ENCODE results near the gene GAS1. TPM values are rescaled to one million over a fixed set of nuclear protein-coding genes. Genes with fewer than 3 reads are reported as not detected.

Gene GAS1
- total and polyA plus RNA-seq, 2 of the 4 experiments (the other 2 are of a cell fraction): 1.8 to 2.2 TPM

GRCh38 chr9:86971742-86972141 lies 24.4 kb upstream of the GAS1 start:
- no peak overlapping the region for H3K56ac ChIP-seq (ENCODE audit: extremely low read depth, insufficient read depth, low read length)
- peaks cover 1% of the 10 kb centered on the region; the same call in 1 of the 2 replicates for H3K9me1 ChIP-seq (ENCODE audit: insufficient read depth, low read length)
- H2BK5ac ChIP-seq (ENCODE audit: low read depth, low read length, poor library complexity, severe bottlenecking): no peak overlapping the region
- no peak overlapping the region for H2BK20ac ChIP-seq (ENCODE audit: low read depth, low read length)
- H3K4me2 ChIP-seq (ENCODE audit: low read depth, low read length): no peak overlapping the region
- H2AK9ac ChIP-seq (replicated peaks; ENCODE audit: low read depth, low read length, poor library complexity): no peak overlapping the region
- DNase-seq: no peak
- in situ Hi-C loops (cut with MboI; ENCODE audit: low sequenced_read_pairs) (no loop called here), intact Hi-C loops (cut with micrococcal nuclease) (no loop called here), dilution Hi-C loops (cut with HindIII; ENCODE audit: low sequenced_read_pairs, unreplicated experiment) (no loop called here)
- no peak overlapping the region for H4K8ac ChIP-seq (ENCODE audit: low read depth in 2 of 2, low read length in 2 of 2)
- ChIA-PET POLR2A (ENCODE audit: unreplicated experiment) (no interaction called here), CTCF (interaction anchor here (1.0 kb wide), 1 partner anchor 538 kb away, joined by 3 read pairs; no protein-coding TSS in a partner anchor)
- H3K36me3 ChIP-seq (ENCODE audit: control insufficient read depth, insufficient read depth, low read length): no peaks in the 10 kb centered on the region
- no peak overlapping the region for H2BK120ac ChIP-seq (ENCODE audit: low read depth, low read length)
- H2AK5ac ChIP-seq (ENCODE audit: low read depth, low read length): no peak overlapping the region
- H3K14ac ChIP-seq (replicated peaks; ENCODE audit: low read depth, low read length): no peak overlapping the region
- H4K20me1 ChIP-seq (ENCODE audit: insufficient read depth, low read length): no peaks in the 10 kb centered on the region
- H2AFZ ChIP-seq (replicated peaks; ENCODE audit: low read length, poor library complexity): no peak overlapping the region
- H4K5ac ChIP-seq (ENCODE audit: low read depth, low read length): no peak overlapping the region
- no peak for ATAC-seq (ENCODE audit: low read depth)
- H3K4me3 ChIP-seq (ENCODE audit: insufficient read depth, low read depth, low read length): no peak overlapping the region
- H3K9ac ChIP-seq (ENCODE audit: low read depth, low read length): no peak overlapping the region
- peaks cover 5% of the 10 kb centered on the region for H3K4me1 ChIP-seq (ENCODE audit: control insufficient read depth, insufficient read depth, low read length)
- TF ChIP-seq BHLHE40 (IDR thresholded peaks at IDR 0.05; ENCODE audit: low read depth, low read length) (no peak), RCOR1 (IDR thresholded peaks at IDR 0.05; ENCODE audit: insufficient replicate concordance, low read length) (no peak), CHD1 (IDR thresholded peaks at IDR 0.05; ENCODE audit: low read depth, low read length) (no peak), RAD21 (IDR thresholded peaks at IDR 0.05; ENCODE audit: low read length) (no peak), MAZ (IDR thresholded peaks at IDR 0.05; ENCODE audit: borderline replicate concordance, low read depth, low read length) (no peak), CEBPB (IDR thresholded peaks at IDR 0.05; ENCODE audit: low read depth, low read length) (no peak), MAFK (IDR thresholded peaks at IDR 0.05; ENCODE audit: low read depth, low read length) (no peak), NFE2L2 (IDR thresholded peaks at IDR 0.05; ENCODE audit: low read depth, low read length) (no peak), SMC3 (IDR thresholded peaks at IDR 0.05; ENCODE audit: low read depth, low read length) (no peak)
- no peaks in the 10 kb centered on the region for H3K79me1 ChIP-seq (ENCODE audit: low read depth in 1 of 2, low read length in 2 of 2)
- no peaks in the 10 kb centered on the region for H3K27me3 ChIP-seq (ENCODE audit: control insufficient read depth, insufficient read depth, low read length)
- no peak overlapping the region for H2BK15ac ChIP-seq (ENCODE audit: low read depth, low read length)
- H4K91ac ChIP-seq (ENCODE audit: insufficient read depth, low read depth, low read length): no peak overlapping the region
- H3K23ac ChIP-seq (ENCODE audit: low read depth, low read length): no peak overlapping the region
- no peak overlapping the region for H3K27ac ChIP-seq (ENCODE audit: insufficient read depth, low read length)
- BruUV-seq (replicated peaks): no TSS peak
- no peak overlapping the region for H3K4ac ChIP-seq (ENCODE audit: low read depth, low read length)
- no peak overlapping the region for H3K18ac ChIP-seq (ENCODE audit: low read depth, low read length)
- H3K9me3 ChIP-seq (ENCODE audit: control insufficient read depth, insufficient read depth, low read length): no peaks in the 10 kb centered on the region

All from IMR-90 (cell line).